NT2/D1 (cell line): Measurements from ENCODE around the gene INPP4B.

Experiments
- DNase-seq: peaks from one replicate; pipeline ENCODE4 v3.0.0-alpha.2; 2011; ENCODE audit warnings: low read depth, low spot score
- H3K27me3 ChIP-seq: 2 replicates; pipeline ENCODE4 v1.6.0; 2011; ENCODE audit warnings: mild to moderate bottlenecking; ENCODE audit not compliant: insufficient read length, insufficient read depth
- H3K36me3 ChIP-seq: 2 replicates; pipeline ENCODE4 v1.6.1; 2011; ENCODE audit warnings: mild to moderate bottlenecking, low read length, mixed read lengths; ENCODE audit not compliant: insufficient read depth, insufficient read length
- H3K4me1 ChIP-seq: 2 replicates; pipeline ENCODE4 v1.5.1; 2011; ENCODE audit not compliant: insufficient read depth, insufficient read length
- H3K4me3 ChIP-seq: 2 replicates; pipeline ENCODE4 v1.5.1; 2011; ENCODE audit warnings: low read depth; ENCODE audit not compliant: insufficient read length
- H3K9ac ChIP-seq: 2 replicates; pipeline ENCODE4 v1.6.0; 2011; ENCODE audit warnings: low read depth; ENCODE audit not compliant: insufficient read length
- H3K9me3 ChIP-seq: 2 replicates; pipeline ENCODE4 v1.5.1; 2011; ENCODE audit warnings: mild to moderate bottlenecking, low read length; ENCODE audit not compliant: insufficient read depth
- SUZ12 ChIP-seq: IDR thresholded peaks from 2 replicates; pipeline ENCODE4 v1.6.1; 2011; ENCODE audit not compliant: insufficient read length, insufficient read depth; ENCODE audit errors: extremely low read depth
- YY1 ChIP-seq: IDR thresholded peaks from 2 replicates; pipeline ENCODE4 v1.6.1; 2011; ENCODE audit not compliant: insufficient read length, insufficient read depth
- ZNF274 ChIP-seq: IDR thresholded peaks from 2 replicates; pipeline ENCODE4 v1.6.1; 2011; ENCODE audit warnings: mild to moderate bottlenecking, low read depth, low read length

The INPP4B gene

DNA sequence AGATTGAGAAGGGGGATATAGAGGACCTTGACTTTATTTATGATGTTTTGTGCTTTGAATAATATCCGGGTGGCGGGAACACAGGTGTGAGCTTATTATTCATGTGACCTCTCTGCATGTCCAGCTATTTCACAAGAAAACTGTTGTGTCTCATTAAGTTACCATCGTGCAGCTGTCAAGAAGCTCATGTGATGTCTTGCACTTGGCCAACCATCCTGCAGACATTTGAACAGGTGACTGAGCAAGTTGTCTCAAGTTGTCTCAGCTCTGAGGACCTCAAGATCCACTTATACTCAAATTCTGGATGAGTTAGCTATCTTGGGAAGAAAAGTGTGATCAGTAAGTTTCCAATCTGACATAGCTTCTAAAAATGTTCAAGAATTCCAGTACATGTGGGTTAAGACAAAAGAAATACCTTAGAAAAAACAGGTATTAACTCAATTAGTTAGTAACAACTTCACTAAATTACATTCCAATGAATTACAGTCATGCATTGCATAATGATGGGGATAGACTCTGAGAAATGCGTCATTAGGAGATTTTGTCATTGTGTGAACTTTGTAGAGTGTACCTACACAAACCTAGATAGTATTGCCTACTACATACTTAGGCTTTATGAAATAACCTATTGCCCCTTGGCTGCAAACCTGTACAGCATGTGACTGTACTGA is 462.2 kb downstream of the INPP4B start:
- DNase-seq, result no peak
- Histone ChIP-seq H3K9me3 (no peaks in the 10 kb centered on the region), H3K4me3 (no peak overlapping the region), H3K4me1 (no peaks in the 10 kb centered on the region), H3K27me3 (no peaks in the 10 kb centered on the region), H3K36me3 (no peaks in the 10 kb centered on the region), H3K9ac (no peak overlapping the region)
- TF ChIP-seq ZNF274 (no peak), YY1 (no peak), SUZ12 (no peak)

DNA sequence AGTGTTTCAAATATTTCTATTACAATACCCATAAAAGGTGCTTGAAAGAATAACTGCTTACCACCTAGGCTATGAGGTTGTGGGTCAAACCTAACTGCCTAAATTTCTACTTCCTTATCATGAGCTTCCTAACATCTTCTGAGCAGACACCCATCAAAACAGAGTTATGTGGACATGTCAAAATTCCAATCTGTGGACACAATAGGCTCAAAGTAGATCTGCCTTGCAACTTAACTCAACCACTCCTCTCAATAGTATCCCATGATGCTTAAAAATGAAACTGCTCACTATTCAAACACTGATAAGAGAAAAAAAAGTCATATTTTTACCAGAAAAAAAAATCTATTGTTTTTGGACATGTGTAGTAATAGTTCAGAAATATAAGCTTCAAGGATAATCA is 462.7 kb downstream of the INPP4B start:
- TF ChIP-seq ZNF274 (no peak), YY1 (no peak), SUZ12 (no peak)
- Histone ChIP-seq H3K4me1 (no peaks in the 10 kb centered on the region), H3K9me3 (no peaks in the 10 kb centered on the region)

DNA sequence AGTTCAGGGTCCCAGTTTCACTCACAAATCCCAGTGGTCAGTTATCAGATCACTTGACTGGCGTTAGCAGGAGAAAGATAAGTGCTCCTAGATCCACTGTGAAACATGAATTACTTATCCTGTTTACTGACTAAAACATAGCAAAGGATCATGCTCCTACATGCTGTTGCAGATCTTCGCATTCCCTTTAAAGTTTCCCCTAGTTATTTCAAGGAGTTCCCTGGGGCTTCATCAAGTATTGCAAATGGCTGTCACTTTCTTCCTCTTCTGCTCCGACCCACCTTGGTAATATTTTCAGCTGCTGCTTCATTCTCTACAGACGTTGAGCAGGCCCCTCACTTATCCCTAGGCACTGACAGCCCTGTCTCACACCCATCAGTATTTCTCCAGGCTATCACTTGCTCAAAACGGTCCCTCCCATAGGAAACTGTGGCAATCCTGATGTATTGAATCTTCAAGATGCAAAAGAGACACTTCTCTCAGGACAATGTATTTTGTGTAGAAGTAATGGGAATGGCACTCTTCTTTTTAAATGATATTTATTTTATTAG is 466.0 kb downstream of the INPP4B start:
- H3K4me3 ChIP-seq, result no peak overlapping the region
- no peaks in the 10 kb centered on the region for H3K4me1 ChIP-seq
- no peaks in the 10 kb centered on the region for H3K36me3 ChIP-seq
- no peak overlapping the region for H3K9ac ChIP-seq
- H3K27me3 ChIP-seq, result no peaks in the 10 kb centered on the region
- no peak for DNase-seq
- no peaks in the 10 kb centered on the region for H3K9me3 ChIP-seq
- no peak for TF ChIP-seq ZNF274
- no peak for TF ChIP-seq YY1
- no peak for TF ChIP-seq SUZ12

More for the DNA sequence above, 462.7 kb downstream of the INPP4B start:
- H3K36me3 ChIP-seq, result no peaks in the 10 kb centered on the region
- H3K9ac ChIP-seq, result no peak overlapping the region
- H3K4me3 ChIP-seq, result no peak overlapping the region
- no peaks in the 10 kb centered on the region for H3K27me3 ChIP-seq
- DNase-seq, result no peak

GRCh38 chr4:142379277-142380051 is 466.6 kb downstream of the INPP4B start:
- Histone ChIP-seq H3K4me3 (no peak overlapping the region), H3K4me1 (no peaks in the 10 kb centered on the region), H3K9me3 (no peaks in the 10 kb centered on the region), H3K9ac (no peak overlapping the region), H3K36me3 (no peaks in the 10 kb centered on the region), H3K27me3 (no peaks in the 10 kb centered on the region)
- TF ChIP-seq ZNF274, result no peak
- no peak for TF ChIP-seq YY1
- TF ChIP-seq SUZ12, result no peak
- DNase-seq, result no peak

GRCh38 chr4:142378179-142378578 is 467.9 kb downstream of the INPP4B start:
- Histone ChIP-seq H3K4me3 (no peak overlapping the region), H3K9ac (no peak overlapping the region), H3K4me1 (no peaks in the 10 kb centered on the region), H3K36me3 (no peaks in the 10 kb centered on the region), H3K27me3 (no peaks in the 10 kb centered on the region), H3K9me3 (no peaks in the 10 kb centered on the region)
- TF ChIP-seq SUZ12 (no peak), ZNF274 (no peak), YY1 (no peak)
- no peak for DNase-seq

DNA sequence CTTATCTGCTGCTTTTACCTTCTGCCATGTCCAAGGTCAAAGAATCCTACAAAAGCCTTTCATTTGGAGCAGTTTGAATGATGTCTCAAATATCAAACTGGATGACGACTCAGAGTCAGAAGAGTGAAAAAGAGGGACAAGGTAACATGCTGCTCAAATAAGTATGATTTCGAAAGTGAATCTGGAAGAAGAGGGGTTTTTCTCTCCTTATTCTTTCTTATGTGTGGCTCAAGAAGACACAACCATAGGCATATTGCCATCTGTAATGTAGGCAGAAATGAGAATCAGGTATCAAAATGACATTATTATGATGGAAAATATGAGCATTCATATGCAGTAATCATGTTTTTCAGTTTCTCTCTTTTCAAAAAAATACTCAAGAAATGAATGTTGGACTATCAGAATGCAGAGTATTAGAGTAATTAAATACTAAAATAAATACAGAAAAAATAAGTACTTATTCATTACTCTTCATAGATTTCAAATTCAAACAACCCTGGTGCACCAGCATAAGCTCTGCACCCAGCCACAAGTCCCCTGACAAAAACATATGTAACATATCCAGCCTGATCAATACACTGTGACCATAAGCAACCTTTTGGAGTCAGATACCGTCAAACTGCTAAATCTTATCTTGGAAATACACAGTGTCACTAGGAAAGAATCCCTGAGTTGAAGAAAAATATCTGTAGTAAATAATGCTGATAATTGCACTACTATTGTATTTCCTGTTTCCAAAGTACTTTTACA is 468.6 kb downstream of the INPP4B start:
- Histone ChIP-seq H3K4me3 (no peak overlapping the region), H3K9me3 (no peaks in the 10 kb centered on the region), H3K36me3 (no peaks in the 10 kb centered on the region), H3K4me1 (no peaks in the 10 kb centered on the region), H3K27me3 (no peaks in the 10 kb centered on the region), H3K9ac (no peak overlapping the region)
- no peak for DNase-seq
- no peak for TF ChIP-seq YY1
- TF ChIP-seq ZNF274, result no peak
- TF ChIP-seq SUZ12, result no peak
